ENCODE measurements around the gene CCDC134. TPM values are rescaled to one million over a fixed set of nuclear protein-coding genes. Genes with fewer than 3 reads are reported as not detected.

Gene CCDC134
- total and polyA plus RNA-seq, 2 of the 13 experiments (the other 11 are each of a cell fraction or from before 2014, with no cell fraction given) = 4.8 to 17.4 TPM

DNA sequence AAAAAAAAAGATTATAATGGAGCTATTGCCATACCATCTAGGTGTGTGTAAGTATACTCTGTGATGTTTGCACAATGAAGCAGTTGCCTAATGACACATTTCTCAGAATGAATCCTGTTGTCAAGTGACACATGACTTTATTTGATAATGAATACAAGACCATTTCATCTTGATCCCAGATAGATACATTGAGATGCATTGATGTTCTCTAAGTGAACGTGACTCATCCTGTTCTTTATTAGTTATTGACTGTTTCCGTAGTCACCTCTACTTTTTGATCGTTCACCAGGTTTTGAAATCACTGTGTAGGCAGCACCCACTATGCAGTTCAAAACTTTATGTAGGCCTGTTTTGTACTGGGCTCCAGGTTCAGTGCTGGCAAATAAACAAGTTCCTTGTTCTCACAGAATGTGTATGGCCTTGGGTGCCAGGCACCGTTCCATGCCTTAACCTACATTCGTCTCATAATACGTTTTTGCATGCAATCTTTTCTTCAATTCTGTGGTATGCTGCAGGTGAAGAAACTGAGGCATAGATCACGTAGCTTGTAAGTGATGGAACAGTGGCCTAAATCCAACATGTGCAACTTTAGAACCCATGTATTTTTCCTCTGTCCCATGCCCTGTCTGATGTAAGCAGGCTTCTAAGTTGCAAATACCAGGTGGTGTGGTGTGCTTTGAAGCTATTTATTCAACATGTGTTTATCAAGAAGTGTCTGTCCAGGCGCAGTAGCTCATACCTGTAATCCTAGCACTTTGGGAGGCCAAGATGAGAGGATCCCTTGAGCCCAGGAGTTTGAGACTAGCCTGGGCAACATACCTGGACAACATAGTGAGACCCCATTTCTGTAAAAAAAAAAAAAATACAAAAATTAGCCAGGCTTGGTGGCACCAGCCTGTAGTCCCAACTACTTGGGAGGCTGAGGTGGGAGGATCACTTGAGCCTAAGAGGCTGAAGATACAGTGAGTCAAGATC, 42.8 kb downstream of the CCDC134 start (continued):
- TF ChIP-seq GATAD2A (CRISPR knock-in tag; IDR thresholded peaks at IDR 0.05) = peak; percentile 44; the same call in 1 of the 2 replicates
- TF ChIP-seq, protein P1, sequence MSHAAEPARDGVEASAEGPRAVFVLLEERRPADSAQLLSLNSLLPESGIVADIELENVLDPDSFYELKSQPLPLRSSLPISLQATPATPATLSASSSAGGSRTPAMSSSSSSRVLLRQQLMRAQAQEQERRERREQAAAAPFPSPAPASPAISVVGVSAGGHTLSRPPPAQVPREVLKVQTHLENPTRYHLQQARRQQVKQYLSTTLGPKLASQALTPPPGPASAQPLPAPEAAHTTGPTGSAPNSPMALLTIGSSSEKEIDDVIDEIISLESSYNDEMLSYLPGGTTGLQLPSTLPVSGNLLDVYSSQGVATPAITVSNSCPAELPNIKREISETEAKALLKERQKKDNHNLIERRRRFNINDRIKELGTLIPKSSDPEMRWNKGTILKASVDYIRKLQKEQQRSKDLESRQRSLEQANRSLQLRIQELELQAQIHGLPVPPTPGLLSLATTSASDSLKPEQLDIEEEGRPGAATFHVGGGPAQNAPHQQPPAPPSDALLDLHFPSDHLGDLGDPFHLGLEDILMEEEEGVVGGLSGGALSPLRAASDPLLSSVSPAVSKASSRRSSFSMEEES (CRISPR knock-in tag; IDR thresholded peaks at IDR 0.05) = 0 out of 2 replicates have a peak, but pooled peaks have one; percentile 8
- TF ChIP-seq, protein P2, sequence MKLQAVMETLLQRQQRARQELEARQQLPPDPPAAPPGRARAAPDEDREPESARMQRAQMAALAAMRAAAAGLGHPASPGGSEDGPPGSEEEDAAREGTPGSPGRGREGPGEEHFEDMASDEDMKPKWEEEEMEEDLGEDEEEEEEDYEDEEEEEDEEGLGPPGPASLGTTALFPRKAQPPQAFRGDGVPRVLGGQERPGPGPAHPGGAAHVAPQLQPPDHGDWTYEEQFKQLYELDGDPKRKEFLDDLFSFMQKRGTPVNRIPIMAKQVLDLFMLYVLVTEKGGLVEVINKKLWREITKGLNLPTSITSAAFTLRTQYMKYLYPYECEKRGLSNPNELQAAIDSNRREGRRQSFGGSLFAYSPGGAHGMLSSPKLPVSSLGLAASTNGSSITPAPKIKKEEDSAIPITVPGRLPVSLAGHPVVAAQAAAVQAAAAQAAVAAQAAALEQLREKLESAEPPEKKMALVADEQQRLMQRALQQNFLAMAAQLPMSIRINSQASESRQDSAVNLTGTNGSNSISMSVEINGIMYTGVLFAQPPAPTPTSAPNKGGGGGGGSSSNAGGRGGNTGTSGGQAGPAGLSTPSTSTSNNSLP (IDR thresholded peaks at IDR 0.05; ENCODE audit: low read depth, low read length) = peak; percentile 25; the same call in 1 of the 2 replicates
- no peak for TF ChIP-seq NONO (IDR thresholded peaks at IDR 0.05)
- no peak for TF ChIP-seq NONO (CRISPR knock-in tag; conservative IDR thresholded peaks at IDR 0.05)
- TF ChIP-seq ZBTB40 (IDR thresholded peaks at IDR 0.05) = peak; percentile 45
- TF ChIP-seq ZBTB40 (CRISPR knock-in tag; IDR thresholded peaks at IDR 0.05) = peak; percentile 72; the same call in 1 of the 2 replicates
- 0 out of 2 replicates have a peak, but pooled peaks have one; percentile 18 for TF ChIP-seq ZMYM3 (CRISPR knock-in tag; IDR thresholded peaks at IDR 0.05)
- TF ChIP-seq IRX3 (CRISPR knock-in tag; IDR thresholded peaks at IDR 0.05; ENCODE audit: borderline replicate concordance, low read depth) = no peak
- 0 out of 2 replicates have a peak, but pooled peaks have one; percentile 19 for TF ChIP-seq POLR2G (IDR thresholded peaks at IDR 0.05; ENCODE audit: low read depth, low read length)
- TF ChIP-seq HBP1 (CRISPR knock-in tag; IDR thresholded peaks at IDR 0.05; ENCODE audit: low read depth) = no peak
- TF ChIP-seq SOX6 (IDR thresholded peaks at IDR 0.05) = no peak
- TF ChIP-seq SOX6 (CRISPR knock-in tag; IDR thresholded peaks at IDR 0.05) = peak; percentile 11; the same call in 1 of the 2 replicates
- no peak for TF ChIP-seq TRIM24 (CRISPR knock-in tag; IDR thresholded peaks at IDR 0.05)
